ENCODE measurements around the gene FABP2. TPM values are rescaled to one million over a fixed set of nuclear protein-coding genes. Genes with fewer than 3 reads are reported as not detected.

The FABP2 gene
- total and polyA plus RNA-seq, 2 experiments from 2014 or later = not detected

DNA sequence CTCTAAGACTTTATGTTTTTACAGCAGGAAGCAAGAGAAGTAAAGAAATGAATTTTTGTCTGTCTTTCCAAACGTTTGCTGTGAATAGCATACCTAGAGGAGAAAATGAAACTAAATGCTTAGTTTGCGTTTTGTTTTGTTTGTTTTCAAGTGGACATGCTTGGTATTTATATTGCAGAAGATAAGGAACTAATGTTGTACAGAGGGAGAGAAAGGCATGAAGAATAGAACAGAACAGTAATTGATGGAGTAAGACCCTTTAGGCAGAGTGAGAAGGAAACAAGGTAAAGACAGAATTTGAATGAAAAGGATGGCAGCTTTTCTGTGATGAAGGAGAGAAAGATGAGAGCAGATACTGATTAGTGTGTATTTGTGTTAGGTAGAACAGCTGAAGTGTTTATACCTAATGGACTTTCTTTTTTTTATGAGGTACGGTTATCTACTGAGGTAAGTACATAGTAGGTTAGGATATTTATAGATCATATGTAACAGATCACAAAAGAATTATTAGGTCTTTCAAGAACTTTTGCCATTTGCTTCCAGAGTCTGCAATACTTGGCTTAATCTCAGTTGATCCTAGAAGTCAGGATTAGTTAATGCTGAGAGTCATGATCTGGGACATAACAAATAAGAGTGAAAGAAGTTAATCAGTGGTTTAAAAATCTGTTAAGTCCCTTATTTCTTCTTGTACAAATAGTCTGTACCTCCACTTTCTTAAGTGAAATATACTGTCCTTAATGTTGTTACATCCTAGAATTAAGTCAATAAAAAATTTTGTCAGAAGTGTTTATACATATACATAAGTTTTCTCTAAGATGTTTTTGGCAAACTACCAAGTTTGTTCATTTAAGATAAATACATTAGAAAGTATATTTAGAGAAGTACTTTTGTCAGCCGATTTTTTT, 36.8 kb downstream of the FABP2 start:
- ATAC-seq (no peak), DNase-seq (ENCODE audit: low spot score) (no peak)
- H3K27me3 ChIP-seq (ENCODE audit: insufficient read depth) = no peaks in the 10 kb centered on the region
- H3K9me2 ChIP-seq (ENCODE audit: insufficient read depth) = no peaks in the 10 kb centered on the region
- H3K4me1 ChIP-seq (ENCODE audit: insufficient read depth) = peaks cover 3% of the 10 kb centered on the region
- H3F3A ChIP-seq (replicated peaks; ENCODE audit: low read depth) = no peaks in the 10 kb centered on the region
- H2AFZ ChIP-seq = no peak overlapping the region
- no peaks in the 10 kb centered on the region for H3K9me3 Mint-ChIP-seq
- peaks cover 8% of the 10 kb centered on the region for H3K4me1 Mint-ChIP-seq
- no peak overlapping the region for H3K27ac Mint-ChIP-seq
- peaks cover 14% of the 10 kb centered on the region for H3K79me2 ChIP-seq (replicated peaks; ENCODE audit: insufficient read depth)
- H3K27me3 Mint-ChIP-seq (ENCODE audit: insufficient read depth, low read depth, poor library complexity) = no peaks in the 10 kb centered on the region
- H3K4me3 ChIP-seq = no peak overlapping the region
- H3K4me3 Mint-ChIP-seq = no peak overlapping the region
- H3K27ac ChIP-seq (ENCODE audit: low read depth) = no peak overlapping the region
- no peaks in the 10 kb centered on the region for H3K36me3 ChIP-seq (ENCODE audit: insufficient read depth)
- H4K20me1 ChIP-seq (replicated peaks; ENCODE audit: insufficient read depth) = no peaks in the 10 kb centered on the region
- peaks cover 7% of the 10 kb centered on the region for H3K36me3 Mint-ChIP-seq (ENCODE audit: low read depth)
- TF ChIP-seq JUNB (IDR thresholded peaks at IDR 0.05; ENCODE audit: unreplicated experiment) (no peak), EZH2phosphoT487 (IDR thresholded peaks at IDR 0.05; ENCODE audit: unreplicated experiment) (no peak), EZH2 (IDR thresholded peaks at IDR 0.05; ENCODE audit: low read depth, unreplicated experiment) (no peak), NANOG (IDR thresholded peaks at IDR 0.05; ENCODE audit: borderline replicate concordance) (no peak), CREB1 (CRISPR knock-in tag; IDR thresholded peaks at IDR 0.05; ENCODE audit: low read depth) (no peak), POLR2AphosphoS5 (IDR thresholded peaks at IDR 0.05; ENCODE audit: low read depth) (no peak), ZNF114 (CRISPR knock-in tag; IDR thresholded peaks at IDR 0.05) (no peak), ZNF331 (CRISPR knock-in tag; IDR thresholded peaks at IDR 0.05; ENCODE audit: low read depth) (no peak), STAT1 (IDR thresholded peaks at IDR 0.05; ENCODE audit: unreplicated experiment) (no peak)
- TF ChIP-seq, protein P1, sequence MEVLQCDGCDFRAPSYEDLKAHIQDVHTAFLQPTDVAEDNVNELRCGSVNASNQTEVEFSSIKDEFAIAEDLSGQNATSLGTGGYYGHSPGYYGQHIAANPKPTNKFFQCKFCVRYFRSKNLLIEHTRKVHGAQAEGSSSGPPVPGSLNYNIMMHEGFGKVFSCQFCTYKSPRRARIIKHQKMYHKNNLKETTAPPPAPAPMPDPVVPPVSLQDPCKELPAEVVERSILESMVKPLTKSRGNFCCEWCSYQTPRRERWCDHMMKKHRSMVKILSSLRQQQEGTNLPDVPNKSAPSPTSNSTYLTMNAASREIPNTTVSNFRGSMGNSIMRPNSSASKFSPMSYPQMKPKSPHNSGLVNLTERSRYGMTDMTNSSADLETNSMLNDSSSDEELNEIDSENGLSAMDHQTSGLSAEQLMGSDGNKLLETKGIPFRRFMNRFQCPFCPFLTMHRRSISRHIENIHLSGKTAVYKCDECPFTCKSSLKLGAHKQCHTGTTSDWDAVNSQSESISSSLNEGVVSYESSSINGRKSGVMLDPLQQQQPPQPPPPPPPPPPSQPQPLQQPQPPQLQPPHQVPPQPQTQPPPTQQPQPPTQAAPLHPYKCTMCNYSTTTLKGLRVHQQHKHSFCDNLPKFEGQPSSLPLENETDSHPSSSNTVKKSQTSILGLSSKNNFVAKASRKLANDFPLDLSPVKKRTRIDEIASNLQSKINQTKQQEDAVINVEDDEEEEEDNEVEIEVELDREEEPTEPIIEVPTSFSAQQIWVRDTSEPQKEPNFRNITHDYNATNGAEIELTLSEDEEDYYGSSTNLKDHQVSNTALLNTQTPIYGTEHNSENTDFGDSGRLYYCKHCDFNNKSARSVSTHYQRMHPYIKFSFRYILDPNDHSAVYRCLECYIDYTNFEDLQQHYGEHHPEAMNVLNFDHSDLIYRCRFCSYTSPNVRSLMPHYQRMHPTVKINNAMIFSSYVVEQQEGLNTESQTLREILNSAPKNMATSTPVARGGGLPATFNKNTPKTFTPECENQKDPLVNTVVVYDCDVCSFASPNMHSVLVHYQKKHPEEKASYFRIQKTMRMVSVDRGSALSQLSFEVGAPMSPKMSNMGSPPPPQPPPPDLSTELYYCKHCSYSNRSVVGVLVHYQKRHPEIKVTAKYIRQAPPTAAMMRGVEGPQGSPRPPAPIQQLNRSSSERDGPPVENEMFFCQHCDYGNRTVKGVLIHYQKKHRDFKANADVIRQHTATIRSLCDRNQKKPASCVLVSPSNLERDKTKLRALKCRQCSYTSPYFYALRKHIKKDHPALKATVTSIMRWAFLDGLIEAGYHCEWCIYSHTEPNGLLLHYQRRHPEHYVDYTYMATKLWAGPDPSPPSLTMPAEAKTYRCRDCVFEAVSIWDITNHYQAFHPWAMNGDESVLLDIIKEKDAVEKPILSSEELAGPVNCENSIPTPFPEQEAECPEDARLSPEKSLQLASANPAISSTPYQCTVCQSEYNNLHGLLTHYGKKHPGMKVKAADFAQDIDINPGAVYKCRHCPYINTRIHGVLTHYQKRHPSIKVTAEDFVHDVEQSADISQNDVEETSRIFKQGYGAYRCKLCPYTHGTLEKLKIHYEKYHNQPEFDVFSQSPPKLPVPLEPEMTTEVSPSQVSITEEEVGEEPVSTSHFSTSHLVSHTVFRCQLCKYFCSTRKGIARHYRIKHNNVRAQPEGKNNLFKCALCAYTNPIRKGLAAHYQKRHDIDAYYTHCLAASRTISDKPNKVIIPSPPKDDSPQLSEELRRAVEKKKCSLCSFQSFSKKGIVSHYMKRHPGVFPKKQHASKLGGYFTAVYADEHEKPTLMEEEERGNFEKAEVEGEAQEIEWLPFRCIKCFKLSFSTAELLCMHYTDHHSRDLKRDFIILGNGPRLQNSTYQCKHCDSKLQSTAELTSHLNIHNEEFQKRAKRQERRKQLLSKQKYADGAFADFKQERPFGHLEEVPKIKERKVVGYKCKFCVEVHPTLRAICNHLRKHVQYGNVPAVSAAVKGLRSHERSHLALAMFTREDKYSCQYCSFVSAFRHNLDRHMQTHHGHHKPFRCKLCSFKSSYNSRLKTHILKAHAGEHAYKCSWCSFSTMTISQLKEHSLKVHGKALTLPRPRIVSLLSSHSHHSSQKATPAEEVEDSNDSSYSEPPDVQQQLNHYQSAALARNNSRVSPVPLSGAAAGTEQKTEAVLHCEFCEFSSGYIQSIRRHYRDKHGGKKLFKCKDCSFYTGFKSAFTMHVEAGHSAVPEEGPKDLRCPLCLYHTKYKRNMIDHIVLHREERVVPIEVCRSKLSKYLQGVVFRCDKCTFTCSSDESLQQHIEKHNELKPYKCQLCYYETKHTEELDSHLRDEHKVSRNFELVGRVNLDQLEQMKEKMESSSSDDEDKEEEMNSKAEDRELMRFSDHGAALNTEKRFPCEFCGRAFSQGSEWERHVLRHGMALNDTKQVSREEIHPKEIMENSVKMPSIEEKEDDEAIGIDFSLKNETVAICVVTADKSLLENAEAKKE (CRISPR knock-in tag; IDR thresholded peaks at IDR 0.05) = no peak
- TF ChIP-seq, protein P2, sequence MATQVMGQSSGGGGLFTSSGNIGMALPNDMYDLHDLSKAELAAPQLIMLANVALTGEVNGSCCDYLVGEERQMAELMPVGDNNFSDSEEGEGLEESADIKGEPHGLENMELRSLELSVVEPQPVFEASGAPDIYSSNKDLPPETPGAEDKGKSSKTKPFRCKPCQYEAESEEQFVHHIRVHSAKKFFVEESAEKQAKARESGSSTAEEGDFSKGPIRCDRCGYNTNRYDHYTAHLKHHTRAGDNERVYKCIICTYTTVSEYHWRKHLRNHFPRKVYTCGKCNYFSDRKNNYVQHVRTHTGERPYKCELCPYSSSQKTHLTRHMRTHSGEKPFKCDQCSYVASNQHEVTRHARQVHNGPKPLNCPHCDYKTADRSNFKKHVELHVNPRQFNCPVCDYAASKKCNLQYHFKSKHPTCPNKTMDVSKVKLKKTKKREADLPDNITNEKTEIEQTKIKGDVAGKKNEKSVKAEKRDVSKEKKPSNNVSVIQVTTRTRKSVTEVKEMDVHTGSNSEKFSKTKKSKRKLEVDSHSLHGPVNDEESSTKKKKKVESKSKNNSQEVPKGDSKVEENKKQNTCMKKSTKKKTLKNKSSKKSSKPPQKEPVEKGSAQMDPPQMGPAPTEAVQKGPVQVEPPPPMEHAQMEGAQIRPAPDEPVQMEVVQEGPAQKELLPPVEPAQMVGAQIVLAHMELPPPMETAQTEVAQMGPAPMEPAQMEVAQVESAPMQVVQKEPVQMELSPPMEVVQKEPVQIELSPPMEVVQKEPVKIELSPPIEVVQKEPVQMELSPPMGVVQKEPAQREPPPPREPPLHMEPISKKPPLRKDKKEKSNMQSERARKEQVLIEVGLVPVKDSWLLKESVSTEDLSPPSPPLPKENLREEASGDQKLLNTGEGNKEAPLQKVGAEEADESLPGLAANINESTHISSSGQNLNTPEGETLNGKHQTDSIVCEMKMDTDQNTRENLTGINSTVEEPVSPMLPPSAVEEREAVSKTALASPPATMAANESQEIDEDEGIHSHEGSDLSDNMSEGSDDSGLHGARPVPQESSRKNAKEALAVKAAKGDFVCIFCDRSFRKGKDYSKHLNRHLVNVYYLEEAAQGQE (IDR thresholded peaks at IDR 0.05; ENCODE audit: unreplicated experiment) = no peak
- TF ChIP-seq, protein P3, sequence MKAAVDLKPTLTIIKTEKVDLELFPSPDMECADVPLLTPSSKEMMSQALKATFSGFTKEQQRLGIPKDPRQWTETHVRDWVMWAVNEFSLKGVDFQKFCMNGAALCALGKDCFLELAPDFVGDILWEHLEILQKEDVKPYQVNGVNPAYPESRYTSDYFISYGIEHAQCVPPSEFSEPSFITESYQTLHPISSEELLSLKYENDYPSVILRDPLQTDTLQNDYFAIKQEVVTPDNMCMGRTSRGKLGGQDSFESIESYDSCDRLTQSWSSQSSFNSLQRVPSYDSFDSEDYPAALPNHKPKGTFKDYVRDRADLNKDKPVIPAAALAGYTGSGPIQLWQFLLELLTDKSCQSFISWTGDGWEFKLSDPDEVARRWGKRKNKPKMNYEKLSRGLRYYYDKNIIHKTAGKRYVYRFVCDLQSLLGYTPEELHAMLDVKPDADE (IDR thresholded peaks at IDR 0.05) = no peak
- TF ChIP-seq, protein P4, sequence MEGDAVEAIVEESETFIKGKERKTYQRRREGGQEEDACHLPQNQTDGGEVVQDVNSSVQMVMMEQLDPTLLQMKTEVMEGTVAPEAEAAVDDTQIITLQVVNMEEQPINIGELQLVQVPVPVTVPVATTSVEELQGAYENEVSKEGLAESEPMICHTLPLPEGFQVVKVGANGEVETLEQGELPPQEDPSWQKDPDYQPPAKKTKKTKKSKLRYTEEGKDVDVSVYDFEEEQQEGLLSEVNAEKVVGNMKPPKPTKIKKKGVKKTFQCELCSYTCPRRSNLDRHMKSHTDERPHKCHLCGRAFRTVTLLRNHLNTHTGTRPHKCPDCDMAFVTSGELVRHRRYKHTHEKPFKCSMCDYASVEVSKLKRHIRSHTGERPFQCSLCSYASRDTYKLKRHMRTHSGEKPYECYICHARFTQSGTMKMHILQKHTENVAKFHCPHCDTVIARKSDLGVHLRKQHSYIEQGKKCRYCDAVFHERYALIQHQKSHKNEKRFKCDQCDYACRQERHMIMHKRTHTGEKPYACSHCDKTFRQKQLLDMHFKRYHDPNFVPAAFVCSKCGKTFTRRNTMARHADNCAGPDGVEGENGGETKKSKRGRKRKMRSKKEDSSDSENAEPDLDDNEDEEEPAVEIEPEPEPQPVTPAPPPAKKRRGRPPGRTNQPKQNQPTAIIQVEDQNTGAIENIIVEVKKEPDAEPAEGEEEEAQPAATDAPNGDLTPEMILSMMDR (conservative IDR thresholded peaks at IDR 0.05; ENCODE audit: low read depth in 2 of 2) = no peak
- no peak overlapping the region for H3K4me2 ChIP-seq
